HTERT RPE-1 (cell line): Measurements from ENCODE around the gene PPP3CA.
"Not testable (repeated sequence)": the region's sequence is repeated elsewhere in the genome, so short reads cannot be mapped to it uniquely, and the experiment has no call there.

Source experiments
- in situ Hi-C: fragments of 300-500 bp; cut with MboI; formaldehyde crosslinking; loops from 4 replicates; pipeline ENCODE4 v1.14.3; 2020; ENCODE audit warnings: low sequenced_read_pairs

Gene PPP3CA

DNA sequence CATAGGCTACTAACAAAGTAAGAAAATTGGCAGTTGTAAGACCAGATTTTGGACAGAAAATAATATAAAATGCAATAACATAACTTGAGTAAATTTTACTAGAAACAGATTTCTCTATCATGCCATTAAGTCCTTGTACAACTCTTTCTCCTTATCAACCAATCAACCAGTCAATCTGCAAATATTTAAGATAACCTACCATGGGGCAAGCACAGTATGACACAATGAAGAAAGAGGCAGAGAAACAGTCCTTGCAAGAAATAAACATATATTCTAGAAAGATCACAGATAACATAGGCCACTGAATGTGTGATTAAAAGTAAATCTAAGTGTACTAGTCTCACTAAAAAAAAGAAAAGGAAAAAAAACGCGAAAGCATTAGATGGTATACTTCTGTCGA is 194.8 kb downstream of the PPP3CA start:
- in situ Hi-C loops, result no loop called here

DNA sequence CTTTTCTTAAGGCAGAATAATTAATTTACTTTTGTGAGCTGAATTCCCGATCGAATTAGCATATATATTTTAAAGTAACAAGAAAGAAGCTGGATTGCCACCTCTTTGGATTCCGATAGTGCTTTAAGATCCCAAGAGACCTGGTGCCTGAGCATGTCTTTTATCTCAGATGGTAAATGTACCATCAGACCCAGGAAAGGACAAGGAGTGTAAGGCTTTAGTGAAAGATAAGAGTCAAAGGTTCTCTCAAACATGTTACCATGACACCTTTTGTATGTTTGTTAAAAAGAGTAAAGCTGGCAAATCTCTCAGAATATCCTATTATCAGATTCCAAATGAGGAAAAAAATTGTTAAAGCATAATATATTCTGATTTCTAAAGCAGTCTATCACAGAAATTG is 198.8 kb downstream of the PPP3CA start:
- in situ Hi-C loops, result no loop called here

DNA sequence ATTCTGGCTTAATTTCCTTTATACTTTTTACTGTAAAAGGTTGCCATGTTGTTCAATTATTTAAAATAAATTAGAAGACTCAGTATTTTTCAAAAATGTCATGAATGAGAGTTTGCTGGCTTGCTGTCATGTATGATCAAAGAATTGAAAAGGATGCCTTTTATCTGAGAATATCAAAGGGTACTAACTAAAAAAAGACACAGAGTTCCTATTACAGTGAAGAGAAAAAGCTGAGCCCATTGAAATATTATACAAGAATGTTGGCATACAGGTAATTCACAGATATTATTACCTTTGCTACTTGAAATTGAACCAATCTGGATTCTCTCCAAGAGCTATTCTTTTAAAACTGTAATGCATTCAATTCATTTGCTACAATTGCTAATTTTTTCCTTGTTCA is 200.0 kb downstream of the PPP3CA start:
- in situ Hi-C loops, result no loop called here

DNA sequence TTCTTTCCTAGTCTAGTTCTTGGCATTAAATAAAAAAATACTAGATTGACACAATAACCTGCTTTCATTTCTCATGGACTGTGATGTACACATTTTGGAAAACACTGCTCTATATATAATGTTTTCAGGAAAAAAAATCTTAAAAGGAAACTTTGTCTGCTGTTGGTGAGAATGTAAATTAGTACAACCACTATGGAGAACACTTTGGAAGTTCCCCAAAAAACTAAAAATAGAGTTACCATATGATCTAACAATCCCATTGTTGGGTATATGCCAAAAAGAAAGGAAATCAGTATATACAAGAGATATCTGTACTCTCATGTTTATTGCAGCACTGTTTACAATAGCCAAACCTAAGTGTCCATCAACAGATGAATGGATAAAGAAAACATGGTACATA is 202.3 kb downstream of the PPP3CA start:
- in situ Hi-C loops, result no loop called here

DNA sequence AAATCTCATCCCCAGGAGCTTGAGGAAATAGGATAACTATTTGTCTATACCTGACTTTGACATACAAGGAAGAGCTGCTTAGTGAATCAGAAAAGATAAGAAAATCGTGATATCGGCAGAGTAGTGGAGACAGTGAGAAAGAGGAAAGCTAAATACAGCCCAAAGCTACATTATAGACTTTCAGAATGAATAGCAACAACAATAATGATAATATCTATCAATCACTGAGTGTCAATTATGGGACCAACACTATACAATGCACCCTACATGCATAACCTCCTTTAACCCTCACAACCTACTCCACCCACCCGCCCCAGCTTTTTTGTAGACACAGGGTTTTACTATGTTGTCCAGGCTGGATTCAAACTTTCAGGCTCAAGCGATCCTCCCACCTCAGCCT is 205.1 kb downstream of the PPP3CA start:
- in situ Hi-C loops, result no loop called here

GRCh38 chr4:101141855-101142254 is 205.5 kb downstream of the PPP3CA start:
- in situ Hi-C loops, result no loop called here

DNA sequence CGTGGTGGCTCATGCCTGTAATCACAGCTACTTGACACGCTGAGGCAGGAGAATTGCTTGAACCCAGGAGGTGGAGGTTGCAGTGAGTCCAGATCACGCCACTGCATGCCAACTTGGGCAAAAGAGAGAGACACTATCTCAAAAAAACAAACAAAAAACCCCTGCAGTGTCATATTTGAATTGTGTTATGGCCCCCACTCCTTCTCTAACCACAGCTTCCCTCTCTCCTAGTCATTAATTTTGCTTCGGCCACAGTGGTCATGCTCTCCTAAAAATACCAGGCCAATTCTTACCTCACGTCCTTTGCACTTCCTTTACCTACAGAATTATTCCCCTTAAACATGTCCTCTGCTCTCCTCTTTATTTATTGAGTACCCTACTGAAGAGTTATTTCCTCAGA is 206.1 kb downstream of the PPP3CA start:
- in situ Hi-C loops, result no loop called here

DNA sequence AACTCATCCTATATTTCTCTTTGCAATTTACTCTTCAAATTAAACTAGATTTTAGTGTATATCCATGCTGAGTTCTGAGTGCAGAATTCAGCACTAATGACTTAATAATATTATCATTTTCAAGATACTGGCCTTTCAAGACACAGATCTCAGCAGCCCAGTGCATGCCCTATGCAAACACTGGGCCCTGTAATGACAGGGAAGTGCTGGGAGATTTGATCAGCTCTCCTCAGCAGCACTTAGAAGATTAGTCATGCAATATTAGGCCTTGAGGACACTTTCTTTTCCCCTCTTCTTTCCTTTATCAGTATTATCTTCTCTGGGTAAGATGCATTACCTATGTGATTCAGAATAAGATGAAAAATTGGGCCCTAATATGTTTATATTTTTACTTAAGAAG is 207.1 kb downstream of the PPP3CA start:
- in situ Hi-C loops, result no loop called here

DNA sequence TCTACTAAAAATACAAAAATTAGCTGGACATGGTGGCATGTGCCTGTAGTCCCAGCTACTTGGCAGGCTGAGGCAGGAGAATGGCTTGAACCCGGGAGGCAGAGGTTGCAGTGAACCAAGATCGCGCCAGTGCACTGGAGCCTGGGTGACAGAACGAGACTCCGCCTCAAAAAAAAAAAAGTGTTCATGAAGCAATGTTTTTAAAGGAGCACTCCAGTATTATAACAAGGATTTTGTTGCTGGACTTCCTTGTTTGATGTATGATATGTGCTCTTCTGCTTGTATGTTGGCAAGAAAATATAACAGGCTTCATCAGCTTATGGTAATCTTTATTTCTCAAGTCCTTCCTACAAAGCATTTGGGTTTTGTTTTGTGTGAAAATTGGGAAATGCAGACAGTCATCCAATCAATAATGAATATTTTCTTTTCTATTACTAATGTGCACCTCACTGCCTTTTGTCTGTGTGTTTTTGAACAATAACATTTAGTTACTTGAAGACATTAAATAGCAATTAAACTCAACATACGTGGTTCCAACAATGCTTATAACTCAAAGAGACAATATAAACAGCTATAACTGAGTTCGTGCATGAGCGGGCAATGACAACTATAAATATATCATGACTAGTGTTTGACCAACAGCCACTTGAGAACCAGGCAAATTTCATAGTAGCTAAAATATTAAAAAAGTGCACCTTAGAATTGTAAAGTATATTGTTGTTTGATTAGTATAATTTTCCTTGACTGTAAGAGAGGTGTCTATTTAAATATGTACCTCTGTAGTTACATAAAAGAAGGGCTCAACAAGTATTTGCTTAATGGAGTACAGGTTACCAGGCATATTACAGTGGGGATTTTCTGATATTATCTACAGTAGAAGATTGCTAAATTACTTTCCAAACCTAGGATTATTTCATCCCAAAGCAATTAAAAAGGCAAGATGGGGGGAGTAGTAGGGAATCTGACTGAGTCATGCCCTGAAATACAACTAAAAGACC is 210.7 kb downstream of the PPP3CA start:
- in situ Hi-C loops, result no loop called here

DNA sequence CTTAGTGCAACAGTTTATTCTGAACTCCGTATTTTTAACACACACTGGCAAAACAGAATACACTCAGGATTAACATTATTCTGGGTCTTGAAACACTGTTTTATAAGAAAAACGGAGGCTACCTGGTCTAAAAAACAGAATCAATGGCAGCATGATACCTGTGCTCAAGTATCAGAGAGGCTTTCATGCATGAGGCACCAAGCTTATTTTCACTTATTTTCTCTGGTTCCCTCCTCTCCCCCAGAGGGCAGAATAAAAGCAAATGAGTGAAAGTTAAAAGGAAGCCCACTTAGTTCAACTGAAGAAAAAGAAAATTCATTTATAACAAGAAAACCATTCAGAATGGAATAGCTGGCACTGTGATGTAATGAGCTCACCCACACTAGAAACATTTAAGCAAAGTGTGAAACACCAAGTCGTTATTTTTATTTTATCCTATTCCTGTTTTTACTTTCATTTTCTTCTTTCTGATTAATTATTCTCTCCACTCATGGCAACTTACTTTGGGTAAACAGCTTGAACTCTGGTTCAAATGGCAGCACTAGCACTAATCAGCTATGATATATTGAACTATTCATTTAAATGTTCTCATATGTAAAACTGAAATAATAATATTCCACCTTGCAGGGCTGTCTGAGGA is 211.8 kb downstream of the PPP3CA start:
- in situ Hi-C loops, result no loop called here

DNA sequence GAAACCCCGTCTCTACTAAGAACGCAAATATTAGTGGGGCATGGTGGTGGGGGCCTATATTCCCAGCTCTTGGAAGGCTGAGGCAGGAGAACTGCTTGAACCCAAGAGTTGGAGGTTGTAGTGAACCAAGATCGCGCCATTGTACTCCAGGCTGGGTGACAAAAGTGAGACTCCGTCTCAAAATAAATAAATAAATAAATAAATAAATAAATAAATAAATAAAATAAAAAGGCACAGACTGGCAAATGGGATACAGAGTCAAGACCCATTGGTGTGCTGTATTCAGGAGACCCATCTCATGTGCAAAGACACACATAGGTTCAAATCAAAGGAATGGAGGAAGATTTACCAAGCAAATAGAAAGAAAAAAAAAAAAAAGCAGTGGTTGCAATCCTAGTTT is 216.3 kb downstream of the PPP3CA start:
- in situ Hi-C loops, result not testable (repeated sequence)

GRCh38 chr4:101128898-101129297 is 218.4 kb downstream of the PPP3CA start:
- in situ Hi-C loops, result not testable (repeated sequence)

- in situ Hi-C loops, result no loop called here
These were observed 218.9 kb downstream of the PPP3CA start for GRCh38 chr4:101128473-101128872.

DNA sequence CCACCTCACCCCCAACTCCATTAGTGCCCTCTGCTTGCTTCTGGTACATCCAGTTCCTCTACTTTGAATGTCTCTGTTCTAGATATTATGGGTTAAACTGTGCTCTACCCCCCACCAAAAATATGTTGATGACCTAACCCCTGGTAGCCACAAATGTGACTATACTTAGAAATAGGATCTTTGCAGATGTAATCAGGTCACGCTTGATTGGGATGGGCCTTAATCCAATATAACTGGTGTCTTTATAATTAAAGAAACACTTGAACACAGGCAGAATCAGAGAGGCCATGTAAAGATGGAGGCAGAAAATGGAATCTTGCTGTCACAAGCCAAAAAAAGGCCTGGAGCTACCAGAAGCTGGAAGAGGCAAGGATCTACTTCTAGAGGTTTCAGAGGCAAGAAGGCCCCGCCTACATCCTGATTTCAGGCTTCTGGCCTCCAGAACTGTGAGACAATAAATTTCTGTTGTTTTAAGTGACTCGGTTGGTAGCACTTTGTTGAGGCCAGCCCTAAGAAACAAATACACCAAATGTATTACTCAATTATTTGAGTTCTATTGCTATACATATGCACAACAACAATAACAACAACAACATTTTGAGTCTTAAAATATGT is 220.0 kb downstream of the PPP3CA start:
- in situ Hi-C loops, result no loop called here

DNA sequence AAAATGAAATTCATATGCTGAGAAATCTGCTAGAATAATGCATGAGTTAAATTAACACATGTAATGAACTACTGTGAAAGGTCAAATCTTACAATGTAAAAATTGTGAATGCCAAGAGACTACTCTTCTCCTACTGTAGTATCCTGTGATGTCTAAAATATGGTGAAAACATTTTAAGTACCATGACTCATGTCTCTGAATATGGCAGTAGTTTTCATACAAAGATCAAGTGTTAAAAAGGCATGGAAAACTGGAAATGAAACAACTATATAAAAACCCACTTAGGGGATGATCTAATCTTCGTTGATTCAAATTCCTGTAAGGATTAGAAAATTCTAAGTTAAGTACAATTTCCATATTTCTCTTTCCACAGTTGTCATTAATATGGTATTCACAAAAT is 221.3 kb downstream of the PPP3CA start:
- in situ Hi-C loops, result no loop called here

- in situ Hi-C loops, result no loop called here
These were observed 222.0 kb downstream of the PPP3CA start for GRCh38 chr4:101125045-101125942.

- in situ Hi-C loops, result no loop called here
These were observed 224.1 kb downstream of the PPP3CA start for GRCh38 chr4:101123231-101123630.

GRCh38 chr4:101122019-101122418 is 225.3 kb downstream of the PPP3CA start:
- in situ Hi-C loops, result no loop called here

- in situ Hi-C loops, result no loop called here
These were observed 228.2 kb downstream of the PPP3CA start for GRCh38 chr4:101119141-101119540.

DNA sequence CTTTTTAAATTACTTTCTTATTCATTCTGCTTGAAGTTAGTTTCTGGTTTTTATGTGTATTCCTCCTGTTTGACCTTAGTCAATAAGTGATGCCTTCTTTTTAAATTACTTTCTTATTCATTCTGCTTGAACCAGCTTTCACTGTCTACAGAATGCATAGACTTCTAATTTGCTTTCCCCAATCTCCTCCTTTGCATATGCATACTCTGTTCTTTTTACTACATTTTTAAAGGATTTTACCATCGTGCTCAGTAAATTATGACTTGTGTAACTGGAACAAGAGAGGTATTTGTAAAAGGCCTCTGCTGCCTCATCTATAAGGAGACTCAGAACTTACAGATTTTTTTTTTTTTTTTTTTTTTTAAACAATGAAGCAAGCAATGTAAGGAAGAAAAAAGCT is 228.7 kb downstream of the PPP3CA start:
- in situ Hi-C loops, result no loop called here

DNA sequence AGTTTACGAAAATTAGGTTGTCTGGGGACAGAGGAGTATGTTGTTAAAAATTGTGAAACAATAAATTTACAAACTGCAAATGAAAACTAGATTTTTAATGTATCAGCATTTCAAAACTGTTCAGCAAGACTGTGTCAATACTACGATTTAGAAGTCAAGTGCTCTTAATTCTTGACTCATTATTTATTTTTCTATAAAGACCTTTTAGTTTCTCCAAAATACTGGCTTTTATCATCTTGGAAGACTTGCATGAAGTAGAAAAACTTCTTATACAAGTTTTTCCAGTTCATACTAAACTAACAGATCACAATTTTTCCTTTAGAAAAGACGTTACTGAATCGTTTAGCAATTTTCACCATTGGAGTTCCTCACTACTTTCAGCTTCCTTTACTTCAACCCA is 231.4 kb downstream of the PPP3CA start:
- in situ Hi-C loops, result no loop called here
